ENCODE data around the gene OR1J4.

DNA sequence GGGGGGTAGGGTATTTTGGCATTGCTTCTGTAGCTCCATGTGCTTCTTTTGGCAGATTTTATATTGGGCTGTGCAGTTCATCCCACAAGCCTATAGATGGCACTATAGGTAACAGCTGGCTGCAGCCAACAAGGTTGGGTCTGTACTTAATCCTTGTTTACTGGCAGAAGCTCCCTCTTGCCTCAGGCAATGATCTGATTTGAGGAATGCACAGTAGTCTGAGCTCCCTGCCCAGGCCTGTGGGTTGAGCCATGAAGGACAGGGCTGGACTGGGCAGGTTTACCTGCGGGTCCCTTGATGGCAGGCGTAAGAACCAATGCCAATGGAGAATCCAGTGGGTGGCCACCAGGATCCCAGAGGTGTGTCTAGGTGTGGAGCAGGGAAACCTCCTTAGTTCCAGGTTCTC is 20.1 kb upstream of the OR1J4 start:
- TF ChIP-seq, protein P1, sequence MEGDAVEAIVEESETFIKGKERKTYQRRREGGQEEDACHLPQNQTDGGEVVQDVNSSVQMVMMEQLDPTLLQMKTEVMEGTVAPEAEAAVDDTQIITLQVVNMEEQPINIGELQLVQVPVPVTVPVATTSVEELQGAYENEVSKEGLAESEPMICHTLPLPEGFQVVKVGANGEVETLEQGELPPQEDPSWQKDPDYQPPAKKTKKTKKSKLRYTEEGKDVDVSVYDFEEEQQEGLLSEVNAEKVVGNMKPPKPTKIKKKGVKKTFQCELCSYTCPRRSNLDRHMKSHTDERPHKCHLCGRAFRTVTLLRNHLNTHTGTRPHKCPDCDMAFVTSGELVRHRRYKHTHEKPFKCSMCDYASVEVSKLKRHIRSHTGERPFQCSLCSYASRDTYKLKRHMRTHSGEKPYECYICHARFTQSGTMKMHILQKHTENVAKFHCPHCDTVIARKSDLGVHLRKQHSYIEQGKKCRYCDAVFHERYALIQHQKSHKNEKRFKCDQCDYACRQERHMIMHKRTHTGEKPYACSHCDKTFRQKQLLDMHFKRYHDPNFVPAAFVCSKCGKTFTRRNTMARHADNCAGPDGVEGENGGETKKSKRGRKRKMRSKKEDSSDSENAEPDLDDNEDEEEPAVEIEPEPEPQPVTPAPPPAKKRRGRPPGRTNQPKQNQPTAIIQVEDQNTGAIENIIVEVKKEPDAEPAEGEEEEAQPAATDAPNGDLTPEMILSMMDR (optimal IDR thresholded peaks at IDR 0.05 in 1 of 3, IDR thresholded peaks at IDR 0.05 in 1 of 3, conservative IDR thresholded peaks at IDR 0.05 in 1 of 3; ENCODE audit: extremely low read depth in 1 of 3, insufficient read depth in 2 of 3, low read length in 3 of 3) = peak; percentile 75 to 84 (median 82)
- TF ChIP-seq EZH2 (IDR thresholded peaks at IDR 0.05; ENCODE audit: low read length) = no peak

All from keratinocyte (primary cell).